Pulmonary artery endothelial cell (primary cell): ENCODE measurements around the gene TRAPPC2. TPM values are rescaled to one million over a fixed set of nuclear protein-coding genes. Genes with fewer than 3 reads are reported as not detected.
"Not testable (repeated sequence)": the region's sequence is repeated elsewhere in the genome, so short reads cannot be mapped to it uniquely, and the experiment has no call there.

Source experiments
- DNase-seq: peaks from one replicate; pipeline ENCODE4 v3.0.0-alpha.2; 2011; ENCODE audit warnings: low read depth, low spot score
- total RNA-seq: library from RNA; depleted of rRNA; stranded (reverse); fragments of >200 nt; gene quantifications from 2 replicates; pipeline ENCODE4 v1.2.3, GENCODE V29; 2014

TRAPPC2 gene
- total RNA-seq, 1 donor from 2014 or later = 8.6 TPM

- DNase-seq = no peak
These were observed 36.0 kb downstream of the TRAPPC2 start for GRCh38 chrX:13698432-13698831.

- no peak for DNase-seq
These were observed 36.4 kb downstream of the TRAPPC2 start for GRCh38 chrX:13697976-13698375.

- DNase-seq = no peak
These were observed 37.0 kb downstream of the TRAPPC2 start for GRCh38 chrX:13697455-13697854.

GRCh38 chrX:13695601-13696115 is 38.8 kb downstream of the TRAPPC2 start:
- no peak for DNase-seq

GRCh38 chrX:13694983-13695382 is 39.4 kb downstream of the TRAPPC2 start:
- no peak for DNase-seq

GRCh38 chrX:13694359-13694758 is 40.1 kb downstream of the TRAPPC2 start:
- DNase-seq = no peak

GRCh38 chrX:13693341-13693961 is 41.0 kb downstream of the TRAPPC2 start:
- DNase-seq = no peak

GRCh38 chrX:13692771-13693231 is 41.6 kb downstream of the TRAPPC2 start:
- DNase-seq = no peak

GRCh38 chrX:13691841-13692371 is 42.5 kb downstream of the TRAPPC2 start:
- DNase-seq = no peak

GRCh38 chrX:13690836-13691235 is 43.6 kb downstream of the TRAPPC2 start:
- DNase-seq = no peak

- DNase-seq = no peak
These were observed 44.6 kb downstream of the TRAPPC2 start for GRCh38 chrX:13689741-13690211.

GRCh38 chrX:13688958-13689740 is 45.3 kb downstream of the TRAPPC2 start, which contains the start of gene RAB9A:
Gene RAB9A (plus strand): TSS chrX:13689128. CDS start chrX:13708747, 19,619 bp downstream.
- peak; percentile 27 for DNase-seq

GRCh38 chrX:13688384-13688957 is 45.9 kb downstream of the TRAPPC2 start:
- DNase-seq = no peak

- no peak for DNase-seq
These were observed 47.2 kb downstream of the TRAPPC2 start for GRCh38 chrX:13687203-13687602.

- DNase-seq = no peak
These were observed 49.2 kb downstream of the TRAPPC2 start for GRCh38 chrX:13685126-13685763.

GRCh38 chrX:13684361-13684760 is 50.1 kb downstream of the TRAPPC2 start:
- DNase-seq = no peak

- no peak for DNase-seq
These were observed 52.8 kb downstream of the TRAPPC2 start for GRCh38 chrX:13681595-13681994.

- DNase-seq = not testable (repeated sequence)
These were observed 54.7 kb downstream of the TRAPPC2 start for GRCh38 chrX:13679700-13680099.

- no peak for DNase-seq
These were observed 57.5 kb downstream of the TRAPPC2 start for GRCh38 chrX:13676885-13677284.

- no peak for DNase-seq
These were observed 61.4 kb downstream of the TRAPPC2 start for GRCh38 chrX:13673016-13673415.

GRCh38 chrX:13670197-13670596 is 64.2 kb downstream of the TRAPPC2 start:
- no peak for DNase-seq
